ENCODE measurements around the gene RAB12. TPM values are rescaled to one million over a fixed set of nuclear protein-coding genes. Genes with fewer than 3 reads are reported as not detected.

The RAB12 gene
- total RNA-seq, 4 donors from 2014 or later = 36.3 to 60.9 (median 49.8) TPM

- 95 to 97% methylated on average over 4 to 5 of the region's 5 CpGs for WGBS, 2 donors
- H3K27ac ChIP-seq = no peak overlapping the region
- DNase-seq = no peak
- no peaks in the 10 kb centered on the region for H3K9me3 ChIP-seq
- H3K36me3 ChIP-seq = peaks cover 11 to 30% of the 10 kb centered on the region in 2 donors
- no peak for TF ChIP-seq POLR2A (IDR thresholded peaks at IDR 0.05)
- TF ChIP-seq, protein P1, sequence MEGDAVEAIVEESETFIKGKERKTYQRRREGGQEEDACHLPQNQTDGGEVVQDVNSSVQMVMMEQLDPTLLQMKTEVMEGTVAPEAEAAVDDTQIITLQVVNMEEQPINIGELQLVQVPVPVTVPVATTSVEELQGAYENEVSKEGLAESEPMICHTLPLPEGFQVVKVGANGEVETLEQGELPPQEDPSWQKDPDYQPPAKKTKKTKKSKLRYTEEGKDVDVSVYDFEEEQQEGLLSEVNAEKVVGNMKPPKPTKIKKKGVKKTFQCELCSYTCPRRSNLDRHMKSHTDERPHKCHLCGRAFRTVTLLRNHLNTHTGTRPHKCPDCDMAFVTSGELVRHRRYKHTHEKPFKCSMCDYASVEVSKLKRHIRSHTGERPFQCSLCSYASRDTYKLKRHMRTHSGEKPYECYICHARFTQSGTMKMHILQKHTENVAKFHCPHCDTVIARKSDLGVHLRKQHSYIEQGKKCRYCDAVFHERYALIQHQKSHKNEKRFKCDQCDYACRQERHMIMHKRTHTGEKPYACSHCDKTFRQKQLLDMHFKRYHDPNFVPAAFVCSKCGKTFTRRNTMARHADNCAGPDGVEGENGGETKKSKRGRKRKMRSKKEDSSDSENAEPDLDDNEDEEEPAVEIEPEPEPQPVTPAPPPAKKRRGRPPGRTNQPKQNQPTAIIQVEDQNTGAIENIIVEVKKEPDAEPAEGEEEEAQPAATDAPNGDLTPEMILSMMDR (IDR thresholded peaks at IDR 0.05) = no peak
- intact Hi-C loops (cut with DNase I) = no loop called here
- no peak overlapping the region for H3K4me3 ChIP-seq (replicated peaks in 1 of 3)
- H3K4me1 ChIP-seq = no peaks in the 10 kb centered on the region
- H3K27me3 ChIP-seq = no peaks in the 10 kb centered on the region
Observed at GRCh38 chr18:8631265-8631664, 22.0 kb downstream of the RAB12 start.

DNA sequence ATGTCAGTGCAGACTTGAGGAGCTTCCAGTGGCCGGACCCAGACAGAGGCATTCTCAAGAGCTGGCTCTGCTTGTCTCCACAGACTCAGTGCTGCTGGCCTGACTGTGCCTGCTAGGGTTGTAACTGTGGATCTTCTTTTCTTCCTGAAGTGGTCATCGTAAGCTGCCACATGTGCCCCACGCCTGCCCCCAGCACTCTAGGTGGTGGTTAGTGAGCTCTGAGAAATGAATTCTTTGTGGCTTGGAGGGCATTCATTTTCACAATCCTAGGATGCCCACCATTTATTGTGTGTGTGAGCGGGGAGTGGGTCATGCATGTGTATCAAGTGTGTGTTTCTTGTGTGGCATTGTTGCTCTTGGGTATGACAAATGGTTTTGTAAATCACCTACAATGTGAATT, 23.1 kb downstream of the RAB12 start:
- H3K27me3 ChIP-seq = no peaks in the 10 kb centered on the region
- no peak for TF ChIP-seq POLR2A (IDR thresholded peaks at IDR 0.05)
- TF ChIP-seq, protein P1 (IDR thresholded peaks at IDR 0.05) = no peak
- no peaks in the 10 kb centered on the region for H3K9me3 ChIP-seq
- peaks cover 11 to 33% of the 10 kb centered on the region in 2 donors for H3K36me3 ChIP-seq
- WGBS, 2 donors = 90 to 97% methylated on average over 4 of the region's 4 CpGs
- no peaks in the 10 kb centered on the region for H3K4me1 ChIP-seq
- DNase-seq = no peak
- intact Hi-C loops (cut with DNase I) = no loop called here
- H3K4me3 ChIP-seq (replicated peaks in 1 of 3) = no peak overlapping the region
- H3K27ac ChIP-seq = no peak overlapping the region

- 93 to 97% methylated on average over 6 of the region's 6 CpGs for WGBS, 2 donors
- Histone ChIP-seq H3K27me3 (no peaks in the 10 kb centered on the region), H3K4me3 (replicated peaks in 1 of 3) (no peak overlapping the region), H3K4me1 (no peaks in the 10 kb centered on the region), H3K9me3 (no peaks in the 10 kb centered on the region), H3K27ac (no peak overlapping the region), H3K36me3 (peaks cover 11 to 41% of the 10 kb centered on the region in 2 donors)
- intact Hi-C loops (cut with DNase I) = no loop called here
- no peak for DNase-seq
- TF ChIP-seq POLR2A (IDR thresholded peaks at IDR 0.05) = no peak
- TF ChIP-seq, protein P1 (IDR thresholded peaks at IDR 0.05) = no peak
Observed at GRCh38 chr18:8634508-8634907, 25.3 kb downstream of the RAB12 start.

DNA sequence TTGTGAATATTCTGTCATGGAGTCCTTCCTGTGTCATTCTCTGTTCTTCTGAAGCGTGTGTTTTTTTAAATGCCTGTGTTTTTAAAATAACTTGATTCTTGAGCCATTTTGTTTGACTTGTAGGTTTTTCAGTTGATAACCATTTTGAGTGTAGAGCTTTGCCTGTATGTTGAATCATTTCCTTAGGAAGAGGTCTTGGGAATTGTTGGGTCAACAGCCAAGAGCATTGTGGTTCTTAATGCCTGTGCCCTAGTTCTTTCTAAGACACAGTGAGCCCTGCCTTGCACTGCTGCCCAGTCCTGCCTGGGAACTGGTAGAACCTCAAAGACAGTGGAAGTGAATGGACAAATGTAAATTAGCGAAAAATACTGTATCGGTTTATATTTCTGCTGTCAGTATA, 25.9 kb downstream of the RAB12 start:
- WGBS, 2 donors = 94 to 95% methylated on average over 3 of the region's 3 CpGs
- Histone ChIP-seq H3K9me3 (no peaks in the 10 kb centered on the region), H3K4me3 (replicated peaks in 1 of 3) (no peak overlapping the region), H3K27me3 (no peaks in the 10 kb centered on the region), H3K36me3 (peaks cover 11 to 44% of the 10 kb centered on the region in 2 donors), H3K27ac (no peak overlapping the region), H3K4me1 (no peaks in the 10 kb centered on the region)
- TF ChIP-seq, protein P1 (IDR thresholded peaks at IDR 0.05) = no peak
- TF ChIP-seq POLR2A (IDR thresholded peaks at IDR 0.05) = no peak
- DNase-seq = no peak
- intact Hi-C loops (cut with DNase I) = no loop called here

- no peak for DNase-seq
- no peaks in the 10 kb centered on the region for H3K27me3 ChIP-seq
- peaks cover under 1 to 34% of the 10 kb centered on the region in 2 donors for H3K36me3 ChIP-seq
- no peak for TF ChIP-seq POLR2A (IDR thresholded peaks at IDR 0.05)
- TF ChIP-seq, protein P1 (IDR thresholded peaks at IDR 0.05) = no peak
- H3K9me3 ChIP-seq = no peaks in the 10 kb centered on the region
- H3K4me3 ChIP-seq (replicated peaks in 1 of 3) = no peak overlapping the region
- intact Hi-C loops (cut with DNase I) = no loop called here
- 96 to 97% methylated on average over 11 of the region's 11 CpGs for WGBS, 2 donors
- no peaks in the 10 kb centered on the region for H3K4me1 ChIP-seq
- no peak overlapping the region for H3K27ac ChIP-seq
Observed at GRCh38 chr18:8639762-8640161, 30.5 kb downstream of the RAB12 start.
